ENCODE measurements around the gene SDF4. TPM values are rescaled to one million over a fixed set of nuclear protein-coding genes. Genes with fewer than 3 reads are reported as not detected.

Gene SDF4
- total and polyA plus RNA-seq, 2 experiments from 2014 or later, result 45.0 to 62.6 TPM

GRCh38 chr1:1245817-1246576 is 14.2 kb upstream of the SDF4 start (continued):
- no peak for TF ChIP-seq ZNF462 (CRISPR knock-in tag; IDR thresholded peaks at IDR 0.05)
- no peak for TF ChIP-seq EZH2 (IDR thresholded peaks at IDR 0.05; ENCODE audit: low read depth, unreplicated experiment)
- TF ChIP-seq CREB1 (CRISPR knock-in tag; IDR thresholded peaks at IDR 0.05; ENCODE audit: low read depth), result no peak
- TF ChIP-seq EZH2phosphoT487 (IDR thresholded peaks at IDR 0.05; ENCODE audit: unreplicated experiment), result no peak
- no peak for TF ChIP-seq CTCF (conservative IDR thresholded peaks at IDR 0.05; ENCODE audit: low read depth in 2 of 2)
- TF ChIP-seq POLR2AphosphoS5 (IDR thresholded peaks at IDR 0.05; ENCODE audit: low read depth), result no peak
- no peak for TF ChIP-seq STAT1 (IDR thresholded peaks at IDR 0.05; ENCODE audit: unreplicated experiment)
- TF ChIP-seq ZNF331 (CRISPR knock-in tag; IDR thresholded peaks at IDR 0.05; ENCODE audit: low read depth), result no peak
